AG04449 (cell line): Measurements from ENCODE around the gene CACNG8.

ENCODE experiments used
- CTCF ChIA-PET: fragments of 350-600 bp; formaldehyde crosslinking; extraction: SDS; loops from one replicate; lab custom pipeline; 2021; ENCODE audit warnings: antibody characterized with exemption; lab: Yijun Ruan, JAX
- POLR2A ChIA-PET: fragments of 400-600, 350-600 bp; formaldehyde crosslinking; extraction: SDS; loops from one replicate; lab custom pipeline; 2020; ENCODE audit warnings: antibody characterized with exemption, inconsistent platforms; lab: Yijun Ruan, JAX
- DNase-seq: peaks from one replicate; pipeline ENCODE4 v3.0.0-alpha.2; 2010; ENCODE audit warnings: low read depth, low spot score
- H3K4me3 ChIP-seq: 2 replicates; pipeline ENCODE4 v1.5.1; 2011; ENCODE audit warnings: low read depth, mild to moderate bottlenecking, control low read depth, low read length
- CTCF ChIP-seq: IDR thresholded peaks from one replicate; pipeline ENCODE4 v1.5.1; 2011; ENCODE audit warnings: mild to moderate bottlenecking, moderate library complexity, low read length, control low read depth, inconsistent platforms; ENCODE audit not compliant: insufficient read depth; ENCODE audit errors: missing control alignments

Gene CACNG8

GRCh38 chr19:53960187-53960586, 2.5 kb upstream of the CACNG8 start:
- POLR2A ChIA-PET = no interaction called here
- H3K4me3 ChIP-seq = no peak overlapping the region
- CTCF ChIA-PET = no interaction called here
- DNase-seq = no peak
- no peak for TF ChIP-seq CTCF

GRCh38 chr19:53960886-53961285, 1.9 kb upstream of the CACNG8 start:
- H3K4me3 ChIP-seq = no peak overlapping the region
- TF ChIP-seq CTCF = no peak
- CTCF ChIA-PET = no interaction called here
- DNase-seq = no peak
- POLR2A ChIA-PET = no interaction called here

- TF ChIP-seq CTCF = no peak
- ChIA-PET POLR2A (no interaction called here), CTCF (no interaction called here)
- H3K4me3 ChIP-seq = no peak overlapping the region
- DNase-seq = no peak
Observed at GRCh38 chr19:53961523-53962356, 997 bp upstream of the CACNG8 start.

GRCh38 chr19:53965091-53965490, 2.4 kb downstream of the CACNG8 start:
- TF ChIP-seq CTCF = no peak
- ChIA-PET POLR2A (no interaction called here), CTCF (no interaction called here)
- H3K4me3 ChIP-seq = no peak overlapping the region
- no peak for DNase-seq

- POLR2A ChIA-PET = no interaction called here
Observed at GRCh38 chr19:53966931-53967330, 4.2 kb downstream of the CACNG8 start.

GRCh38 chr19:53969366-53969765, 6.6 kb downstream of the CACNG8 start:
- no peak overlapping the region for H3K4me3 ChIP-seq
- no peak for TF ChIP-seq CTCF
- DNase-seq = no peak
- POLR2A ChIA-PET = no interaction called here
- CTCF ChIA-PET = interaction anchor here (1.0 kb wide), 1 partner anchor 54 kb away, joined by 3 read pairs; no protein-coding TSS in a partner anchor

More at GRCh38 chr19:53966931-53967330, 4.2 kb downstream of the CACNG8 start:
- DNase-seq = no peak
- H3K4me3 ChIP-seq = no peak overlapping the region
- CTCF ChIA-PET = no interaction called here
- no peak for TF ChIP-seq CTCF
